DND-41 (cell line): ENCODE measurements around the gene SCAMP1.

Source experiments
- ATAC-seq: fragments of 200-7000 bp; cut with Tn5 transposase; 3 replicates; pipeline ENCODE4 v1.9.1; 2021; ENCODE audit warnings: low read depth; ENCODE audit not compliant: insufficient read depth
- DNase-seq: peaks from one replicate; pipeline ENCODE4 v3.0.0-alpha.2; 2020
- H2AFZ ChIP-seq: 2 replicates; pipeline ENCODE4 v1.6.0; 2012; ENCODE audit warnings: low read depth, low read length
- H3K27ac ChIP-seq: 2 replicates; pipeline ENCODE4 v1.5.1; 2012; ENCODE audit warnings: low read length, inconsistent platforms
- H3K27me3 ChIP-seq: fragments of 200-600 bp; sonication (generic); 2 replicates; pipeline ENCODE4 v1.6.0; 2012; ENCODE audit warnings: low read length, mild to moderate bottlenecking, inconsistent platforms; ENCODE audit not compliant: insufficient read depth, poor library complexity
- H3K36me3 ChIP-seq: 2 replicates; pipeline ENCODE4 v1.5.1; 2012; ENCODE audit warnings: low read length, inconsistent platforms; ENCODE audit not compliant: insufficient read depth
- H3K4me1 ChIP-seq: 2 replicates; pipeline ENCODE4 v1.5.1; 2012; ENCODE audit warnings: mild to moderate bottlenecking, low read length; ENCODE audit not compliant: insufficient read depth
- H3K4me2 ChIP-seq: 2 replicates; pipeline ENCODE4 v1.6.0; 2012; ENCODE audit warnings: mild to moderate bottlenecking, moderate library complexity, low read length, inconsistent platforms; ENCODE audit not compliant: insufficient read depth
- H3K4me3 ChIP-seq, 2 experiments: fragments of 200-600 bp in 1 of 2; shearing (Covaris generic) in 1 of 2; 2 replicates each; pipeline ENCODE4 v1.5.1; 2012 to 2016; ENCODE audit warnings: inconsistent platforms in 2 of 2, low read length in 2 of 2, mild to moderate bottlenecking in 2 of 2, low read depth in 1 of 2, moderate library complexity in 1 of 2
- H3K79me2 ChIP-seq: 2 replicates; pipeline ENCODE4 v1.6.0; 2012; ENCODE audit warnings: low read length, inconsistent platforms; ENCODE audit not compliant: insufficient read depth
- H3K9ac ChIP-seq: 2 replicates; pipeline ENCODE4 v1.6.0; 2012; ENCODE audit warnings: low read depth, mild to moderate bottlenecking, inconsistent platforms, low read length, moderate library complexity
- H3K9me3 ChIP-seq: 2 replicates; pipeline ENCODE4 v1.5.1; 2012; ENCODE audit warnings: low read length, moderate library complexity, mild to moderate bottlenecking, inconsistent platforms; ENCODE audit not compliant: insufficient read depth, severe bottlenecking
- H4K20me1 ChIP-seq: 2 replicates; pipeline ENCODE4 v1.6.0; 2012; ENCODE audit warnings: low read length; ENCODE audit not compliant: insufficient read depth
- CTCF ChIP-seq: IDR thresholded peaks from 2 replicates; pipeline ENCODE4 v1.5.1; 2012; ENCODE audit warnings: borderline replicate concordance, low read length, moderate library complexity, mild to moderate bottlenecking; ENCODE audit not compliant: poor library complexity, severe bottlenecking; ENCODE audit errors: extremely low read depth
- EZH2 ChIP-seq: IDR thresholded peaks from 3 replicates; pipeline ENCODE4 v1.6.1; 2012; ENCODE audit warnings: borderline replicate concordance, low read depth, mild to moderate bottlenecking, moderate library complexity, low read length, inconsistent platforms; ENCODE audit not compliant: severe bottlenecking

Gene SCAMP1

GRCh38 chr5:78492650-78493049, 132.2 kb downstream of the SCAMP1 start:
- no peaks in the 10 kb centered on the region for H4K20me1 ChIP-seq

GRCh38 chr5:78495800-78496199, 135.4 kb downstream of the SCAMP1 start:
- Histone ChIP-seq H2AFZ (no peak overlapping the region), H3K4me1 (no peaks in the 10 kb centered on the region), H3K9me3 (no peaks in the 10 kb centered on the region), H3K4me3 (no peak overlapping the region), H4K20me1 (no peaks in the 10 kb centered on the region), H3K79me2 (no peaks in the 10 kb centered on the region), H3K27ac (no peak overlapping the region), H3K27me3 (no peaks in the 10 kb centered on the region), H3K36me3 (no peaks in the 10 kb centered on the region), H3K9ac (no peak overlapping the region), H3K4me2 (no peak overlapping the region)
- DNase-seq: no peak
- TF ChIP-seq CTCF: no peak
- TF ChIP-seq EZH2: no peak
- no peak for ATAC-seq

More at GRCh38 chr5:78492650-78493049, 132.2 kb downstream of the SCAMP1 start:
- no peak overlapping the region for H3K9ac ChIP-seq
- no peak for ATAC-seq
- H3K4me2 ChIP-seq: no peak overlapping the region
- H3K27ac ChIP-seq: no peak overlapping the region
- H3K36me3 ChIP-seq: no peaks in the 10 kb centered on the region
- H3K4me3 ChIP-seq: no peak overlapping the region
- no peaks in the 10 kb centered on the region for H3K79me2 ChIP-seq
- no peak overlapping the region for H2AFZ ChIP-seq
- no peaks in the 10 kb centered on the region for H3K9me3 ChIP-seq
- no peaks in the 10 kb centered on the region for H3K27me3 ChIP-seq
- DNase-seq: no peak
- no peaks in the 10 kb centered on the region for H3K4me1 ChIP-seq
- TF ChIP-seq CTCF (no peak), EZH2 (no peak)

GRCh38 chr5:78496373-78496772, 136.0 kb downstream of the SCAMP1 start:
- Histone ChIP-seq H3K4me3 (no peak overlapping the region), H3K9ac (no peak overlapping the region), H3K27ac (no peak overlapping the region), H3K4me2 (no peak overlapping the region), H3K27me3 (peaks cover 2% of the 10 kb centered on the region), H3K36me3 (no peaks in the 10 kb centered on the region), H2AFZ (no peak overlapping the region), H4K20me1 (no peaks in the 10 kb centered on the region), H3K9me3 (no peaks in the 10 kb centered on the region), H3K4me1 (no peaks in the 10 kb centered on the region), H3K79me2 (no peaks in the 10 kb centered on the region)
- TF ChIP-seq CTCF (no peak), EZH2 (no peak)
- ATAC-seq: no peak
- no peak for DNase-seq
